ENCODE results near the gene SUN5.

The SUN5 gene

DNA sequence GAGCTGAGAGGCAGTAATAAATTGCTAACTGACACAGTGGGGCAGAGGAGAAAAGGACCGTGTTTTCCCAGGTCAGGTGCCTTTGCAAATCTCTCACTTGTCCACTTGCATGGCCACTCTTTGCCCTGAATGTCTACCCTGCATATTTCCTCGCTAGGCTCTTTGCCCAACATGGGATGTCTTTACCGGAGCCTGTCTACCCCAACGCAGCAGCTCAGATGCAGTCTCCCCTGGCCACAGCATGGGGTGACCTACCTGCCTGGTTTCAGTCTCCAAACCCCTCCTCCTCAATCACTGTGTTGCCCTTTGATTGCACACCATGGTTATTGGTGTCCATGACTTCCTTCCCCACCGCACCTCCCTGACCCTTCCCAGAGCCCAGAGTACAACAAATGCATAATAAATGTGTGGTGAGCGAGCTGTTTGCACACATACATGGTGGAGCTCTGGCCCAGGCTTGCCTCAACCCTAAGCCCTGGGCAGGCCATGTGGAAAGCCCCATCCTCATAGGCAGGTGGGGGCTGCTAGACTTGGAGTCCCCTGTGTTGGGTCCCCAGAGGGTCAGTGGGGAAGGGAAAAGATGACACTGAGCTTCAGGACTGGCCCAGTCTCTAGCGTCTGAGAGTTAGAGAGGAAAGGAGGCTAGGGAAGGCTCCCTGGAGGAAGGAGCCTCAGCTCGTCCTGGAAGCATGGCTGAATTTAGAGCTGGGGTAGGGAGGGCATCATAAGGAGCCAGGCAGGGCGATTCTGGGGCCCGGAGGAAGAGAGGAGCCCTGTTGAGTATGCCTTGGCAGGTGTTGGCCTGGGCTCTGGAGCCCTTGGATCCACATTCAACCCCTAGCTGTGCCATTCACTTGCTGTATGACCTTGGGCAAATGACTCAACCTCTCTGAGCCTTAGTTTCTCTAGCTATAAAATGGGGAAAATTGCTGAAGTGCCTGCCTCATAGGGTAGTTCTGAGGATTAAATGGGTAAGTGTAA lies 22.8 kb upstream of the SUN5 start:
- DNase-seq (ENCODE audit: low read depth in 2 of 2) = no peak

GRCh38 chr20:33026072-33026778 lies 22.0 kb upstream of the SUN5 start:
- no peak for DNase-seq (ENCODE audit: low read depth in 2 of 2)

DNA sequence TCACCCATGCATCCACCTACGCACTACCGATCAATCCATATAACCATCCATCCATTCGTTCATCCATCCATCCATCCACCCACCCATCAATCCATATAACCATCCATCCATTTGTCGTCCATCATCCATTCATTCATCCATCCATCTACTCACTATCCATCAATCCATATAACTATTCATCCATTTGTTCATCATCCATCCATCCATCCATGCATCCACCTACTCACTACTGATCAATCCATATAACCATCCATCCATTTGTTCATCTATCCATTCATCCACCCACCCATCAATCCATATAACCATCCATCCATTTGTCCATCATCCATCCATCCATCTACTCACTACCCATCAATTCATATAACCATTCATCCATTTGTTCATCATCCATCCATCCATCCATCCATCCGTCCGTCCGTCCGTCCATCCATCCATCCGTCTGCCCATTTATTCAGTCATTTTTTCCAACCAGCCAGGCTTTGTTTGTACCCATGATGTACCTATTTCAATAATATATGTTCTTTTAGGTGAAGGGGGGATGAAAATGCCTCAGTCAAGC lies 21.2 kb upstream of the SUN5 start:
- DNase-seq (ENCODE audit: low read depth in 2 of 2) = no peak

GRCh38 chr20:33024609-33025317 lies 20.5 kb upstream of the SUN5 start:
- no peak for DNase-seq (ENCODE audit: low read depth in 2 of 2)

DNA sequence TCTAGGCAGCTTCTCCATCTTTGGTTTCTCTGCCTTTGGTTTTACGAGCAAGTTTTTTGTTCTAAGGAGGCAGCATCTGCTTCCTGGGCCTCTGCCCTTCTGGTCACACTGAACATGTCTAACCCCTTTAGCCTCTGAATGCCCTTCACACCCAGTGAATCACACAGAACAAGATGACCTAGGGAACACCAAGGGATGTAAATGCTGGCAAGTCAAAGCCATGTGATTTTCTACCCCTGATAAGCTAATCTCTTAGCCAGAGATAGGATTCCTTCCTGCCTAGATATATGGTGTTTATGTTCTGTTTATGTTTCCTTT lies 20.0 kb upstream of the SUN5 start:
- no peak for DNase-seq (ENCODE audit: low read depth in 2 of 2)

DNA sequence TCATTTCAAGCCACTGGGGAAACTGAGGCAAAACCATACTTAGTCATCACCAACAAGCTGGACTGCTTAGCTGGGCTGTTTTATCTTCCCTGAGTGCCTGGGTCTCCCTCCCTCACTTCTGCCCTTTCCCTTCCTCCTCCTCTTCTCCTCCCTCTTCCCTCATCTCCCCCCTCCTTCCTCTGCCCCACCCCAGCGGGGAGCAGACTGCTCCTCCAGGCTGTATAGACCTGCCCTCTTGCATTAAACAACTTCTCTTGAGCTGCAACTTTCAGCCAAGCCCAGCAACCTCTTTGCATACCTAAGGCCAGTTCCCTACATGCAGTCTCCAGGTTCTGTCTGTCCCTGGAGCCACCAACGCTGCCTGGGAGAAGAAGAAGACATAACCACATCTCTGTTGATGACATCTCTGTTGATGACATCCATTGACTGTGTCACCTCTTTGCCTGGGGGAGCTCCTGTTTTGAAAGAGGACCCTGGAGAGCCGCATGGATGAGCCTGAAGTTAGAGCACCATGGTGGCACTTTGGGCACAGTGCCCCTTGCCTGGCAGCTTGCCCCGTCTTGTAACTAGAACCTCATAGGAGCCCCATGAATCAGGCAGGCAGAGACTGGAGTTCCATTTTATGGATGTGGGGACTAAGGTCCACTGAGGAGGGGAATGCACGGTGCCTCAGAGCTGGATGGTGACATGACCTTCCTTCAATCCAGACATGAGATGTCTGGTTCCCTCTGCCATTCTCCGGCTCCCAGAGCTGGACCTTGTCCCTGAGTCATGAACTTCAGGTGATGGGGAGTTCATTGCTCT lies 19.4 kb upstream of the SUN5 start:
- DNase-seq (ENCODE audit: low read depth in 2 of 2) = no peak

DNA sequence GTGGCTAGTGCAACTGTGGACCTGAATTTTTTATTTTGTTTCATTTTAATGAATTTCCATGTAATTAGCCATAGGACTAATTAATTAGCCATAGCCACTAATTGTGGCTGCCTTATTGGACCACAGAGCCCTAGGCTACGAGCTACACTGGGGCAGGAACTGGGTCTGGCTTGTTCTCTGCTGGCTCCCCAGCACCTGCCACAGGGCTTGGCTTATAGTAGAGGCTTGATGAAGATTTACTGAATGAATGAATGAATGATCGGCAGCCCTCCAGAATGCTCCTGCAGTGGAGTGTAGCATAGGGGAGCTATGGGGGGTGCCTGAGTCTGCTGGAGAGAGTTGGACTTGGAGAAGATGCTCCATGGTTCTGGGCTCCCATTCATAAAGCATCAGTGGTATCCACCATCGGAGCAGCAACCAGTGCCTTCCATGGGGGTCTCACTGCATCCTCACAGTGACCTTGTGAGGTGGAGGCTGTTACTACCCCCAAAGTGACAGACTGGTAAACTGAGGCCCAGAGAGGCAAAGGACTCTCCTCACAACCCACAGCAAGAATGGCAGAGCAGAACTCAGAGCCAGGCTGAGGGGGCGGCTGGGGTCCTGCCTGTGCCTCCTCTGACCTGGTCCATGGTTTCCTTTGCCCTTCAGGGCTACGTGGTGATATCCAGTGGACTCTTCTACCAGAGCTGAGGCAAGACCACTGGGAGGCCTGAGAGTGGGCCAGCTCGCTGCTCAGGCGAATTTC lies 18.6 kb upstream of the SUN5 start:
- no peak for DNase-seq (ENCODE audit: low read depth in 2 of 2)

GRCh38 chr20:33022289-33022688 lies 18.1 kb upstream of the SUN5 start:
- DNase-seq (ENCODE audit: low read depth in 2 of 2) = no peak

GRCh38 chr20:33021879-33022278 lies 17.6 kb upstream of the SUN5 start:
- DNase-seq (ENCODE audit: low read depth in 2 of 2) = no peak

DNA sequence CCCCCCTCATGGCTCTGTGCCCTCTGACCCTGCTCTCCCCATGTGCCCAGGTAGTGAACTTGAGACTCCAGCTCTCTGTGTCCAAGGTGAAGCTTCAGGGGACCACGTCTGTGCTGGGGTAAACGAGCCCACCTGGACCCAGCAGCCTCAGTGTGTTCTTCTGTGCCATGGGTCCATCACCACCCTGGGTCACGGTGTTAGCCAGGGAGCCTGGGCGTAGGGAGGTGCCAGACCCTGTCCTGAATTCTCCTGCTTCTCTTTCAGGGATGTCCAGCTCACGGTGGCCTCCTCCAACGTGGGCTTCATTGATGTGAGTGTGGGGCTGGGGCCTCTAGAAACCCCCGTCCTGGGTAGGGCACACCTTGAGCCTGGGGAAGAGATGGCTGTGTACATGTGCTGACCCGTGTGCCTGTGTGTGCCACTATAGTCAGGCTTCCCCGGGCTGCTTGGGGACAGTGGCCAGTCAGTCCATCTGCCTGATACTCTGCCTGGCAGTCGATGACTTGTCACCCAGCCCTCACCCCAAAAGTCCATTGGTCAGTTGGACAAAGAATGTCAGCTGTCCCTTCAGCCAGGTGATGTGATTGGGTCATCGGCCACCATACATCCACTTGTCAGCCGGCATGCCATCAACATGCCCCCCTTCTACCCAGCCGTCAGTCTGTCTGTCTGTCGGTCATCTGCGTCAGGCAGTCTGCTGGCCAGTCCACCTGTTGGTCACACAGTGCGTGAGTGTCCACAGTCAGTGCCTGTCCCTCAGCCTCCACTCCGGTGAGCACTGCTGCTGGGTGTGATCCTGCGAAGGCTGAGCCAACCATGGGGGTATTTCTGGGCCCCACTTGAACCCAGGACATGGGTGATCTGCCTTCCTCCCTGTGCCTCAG lies 16.3 kb upstream of the SUN5 start:
- no peak for DNase-seq (ENCODE audit: low read depth in 2 of 2)

GRCh38 chr20:33019465-33020277 lies 15.4 kb upstream of the SUN5 start:
- DNase-seq (ENCODE audit: low read depth in 2 of 2) = no peak

GRCh38 chr20:33018169-33018931 lies 14.1 kb upstream of the SUN5 start:
- DNase-seq (ENCODE audit: low read depth in 2 of 2) = no peak

- no peak for DNase-seq (ENCODE audit: low read depth in 2 of 2)
Measured at GRCh38 chr20:33017542-33017941, 13.3 kb upstream of the SUN5 start.

- no peak for DNase-seq (ENCODE audit: low read depth in 2 of 2)
Measured at GRCh38 chr20:33016581-33017109, 12.4 kb upstream of the SUN5 start.

- no peak for DNase-seq (ENCODE audit: low read depth in 2 of 2)
Measured at GRCh38 chr20:33015700-33016580, 11.7 kb upstream of the SUN5 start.

GRCh38 chr20:33015114-33015484 lies 10.9 kb upstream of the SUN5 start:
- DNase-seq (ENCODE audit: low read depth in 2 of 2) = no peak

Measured in stimulated activated CD8-positive, alpha-beta memory T cell treated with anti-CD3 and anti-CD28 coated beads, Interleukin-2, amount 100 ng/mL, for 1 hour (primary cell).